ENCODE measurements around the gene PODXL2.

DNA sequence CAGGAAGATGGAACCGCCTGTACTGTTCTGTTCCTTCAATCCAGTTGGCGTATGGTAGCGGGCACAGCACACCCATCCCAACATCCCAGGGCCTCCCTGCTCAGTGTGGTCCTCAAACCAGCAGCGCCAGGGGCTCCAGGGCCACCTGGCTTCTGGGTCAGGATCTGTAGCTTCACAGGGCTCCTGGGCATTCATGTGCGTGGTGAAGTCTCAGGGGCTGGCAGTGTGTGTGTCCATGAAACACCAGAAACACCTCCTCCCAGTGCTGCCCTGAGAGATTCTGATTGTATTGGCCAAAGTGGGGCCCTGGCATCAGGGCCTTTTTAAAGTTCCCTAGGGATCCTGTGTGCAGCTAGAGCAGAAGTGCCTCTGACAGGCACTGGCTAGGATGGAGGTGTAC, 85.9 kb downstream of the PODXL2 start:
- TF ChIP-seq ZNF274 (IDR thresholded peaks at IDR 0.05; ENCODE audit: borderline replicate concordance, extremely low read depth, low read length) = no peak
- TF ChIP-seq EP300 (IDR thresholded peaks at IDR 0.05; ENCODE audit: borderline replicate concordance in 1 of 2, low read depth in 2 of 2, low read length in 2 of 2) = no peak
- TF ChIP-seq POLR2AphosphoS5 (IDR thresholded peaks at IDR 0.05; ENCODE audit: low read depth, low read length) = no peak
- TF ChIP-seq KDM1A (IDR thresholded peaks at IDR 0.05; ENCODE audit: borderline replicate concordance, low read length) = no peak
- TF ChIP-seq RAD21 (IDR thresholded peaks at IDR 0.05 in 1 of 2, conservative IDR thresholded peaks at IDR 0.05 in 1 of 2; ENCODE audit: low read depth in 2 of 2, low read length in 2 of 2) = no peak
- no peak for TF ChIP-seq POLR2A (IDR thresholded peaks at IDR 0.05; ENCODE audit: control extremely low read depth in 1 of 2, low read depth in 2 of 2, low read length in 2 of 2)
- TF ChIP-seq ASH2L (IDR thresholded peaks at IDR 0.05; ENCODE audit: low read length) = no peak

Data from H1 (cell line).